Ovary (tissue), 9 donors: ENCODE results near the gene CRYBG2. TPM values are rescaled to one million over a fixed set of nuclear protein-coding genes. Genes with fewer than 3 reads are reported as not detected.

ENCODE experiments used
- DNase-seq, 5 donors: peaks; one replicate each; pipeline ENCODE4 v3.0.0-alpha.2; 2019 to 2020
- H3K27ac ChIP-seq, 2 donors: fragments of 200-600 bp; one replicate each; pipeline versions ENCODE4 v1.5.1 to v1.8.0; 2019 to 2022
- H3K27me3 ChIP-seq: fragments of 200-600 bp; one replicate; pipeline ENCODE4 v1.8.0; 2022
- H3K36me3 ChIP-seq: fragments of 200-600 bp; sonication (generic); one replicate; pipeline ENCODE4 v1.5.1; 2019
- H3K4me1 ChIP-seq: one replicate; pipeline ENCODE4 v1.8.1; 2013; ENCODE audit warnings: mild to moderate bottlenecking, moderate library complexity; ENCODE audit not compliant: insufficient read depth
- H3K4me3 ChIP-seq: fragments of 200-600 bp; sonication (generic); one replicate; pipeline ENCODE4 v1.5.1; 2017
- H3K9me3 ChIP-seq, 2 donors: fragments of 200-600 bp in 1 of 2; sonication (generic) in 1 of 2; one replicate each; pipeline versions ENCODE4 v1.5.1 to v1.8.1; 2013 to 2019; ENCODE audit warnings: mild to moderate bottlenecking in 1 of 2, moderate library complexity in 1 of 2
- CTCF ChIP-seq, 3 donors: fragments of 450-650 bp in 2 of 3; fragments of 200-600 bp in 1 of 3; IDR thresholded peaks; one replicate each; pipeline versions ENCODE4 v1.5.1 to v1.8.0; 2016 to 2022; ENCODE audit warnings: antibody characterized with exemption in 3 of 3, mild to moderate bottlenecking in 1 of 3
- EP300 ChIP-seq: sonication (generic); formaldehyde crosslinking; IDR thresholded peaks from one replicate; pipeline ENCODE4 v1.6.1; 2017; ENCODE audit warnings: antibody characterized with exemption
- POLR2A ChIP-seq: fragments of 450-650 bp; IDR thresholded peaks from one replicate; pipeline ENCODE4 v1.6.1; 2017; ENCODE audit warnings: antibody characterized with exemption, mild to moderate bottlenecking, moderate library complexity
- WGBS, 3 donors: extraction: QIAGEN DNeasy Blood & Tissue Kit in 1 of 3; methylation state at CpG; one replicate each; pipeline versions ENCODE4 v1.1.5 to v1.1.7; 2013 to 2017; 5-methylcytosine and 5-hydroxymethylcytosine counted together
- intact Hi-C, 4 donors: fragments of 100-400 bp; cut with DNase I; formaldehyde crosslinking; loops; one replicate each; pipeline versions ENCODE4 v1.11.0 to v1.15.1; 2022 to 2023
- polyA plus RNA-seq, 2 donors: library from polyadenylated mRNA; stranded (reverse); fragments of 200-250 nt in 1 of 2; fragments of 350-450 nt in 1 of 2; fragmentation: Illumina TruSeq in 1 of 2; extraction: RNeasy Lipid Tissue Mini Kit (QIAGEN cat#74804) in 1 of 2; gene quantifications; one replicate each; pipeline ENCODE4 v1.2.3, GENCODE V29; 2013 to 2014
- total RNA-seq, 7 donors: library from RNA; depleted of rRNA in 2 of 7; stranded (reverse); fragments of >200 nt in 2 of 7; fragmentation: NEBNext Ultra II Directional in 3 of 7; extraction: Animal tissue kit (Norgen Biotek cat#: 25700) in 3 of 7; gene quantifications; one replicate each; pipeline versions ENCODE4 v1.1.0 to v1.2.4, GENCODE V29; 2016 to 2023
- donor health status: DM: no; HTN: no; CAD: no; lungs with moderate emphysema.
- donor health status: DM: no; HTN: no; CAD: no.
- donor health status: Bipolar disorder and iron deficiency.
- donor health status: DM: yes; HTN: yes; CAD: no.
- donor health status: DM: no; HTN: no; CAD: no.
- donor health status: DM: yes; HTN: yes; CAD: no.

Gene CRYBG2
- total and polyA plus RNA-seq, 9 donors = 0.11 to 2.3 (median 0.23) TPM; not detected in 6

GRCh38 chr1:26350343-26350700 lies 3.6 kb downstream of the CRYBG2 start:
- DNase-seq = no peak
- TF ChIP-seq EP300 (no peak), CTCF (IDR thresholded peaks at IDR 0.05) (no peak), POLR2A (no peak)
- intact Hi-C loops = no loop called here
- Histone ChIP-seq H3K27ac (no peak overlapping the region), H3K36me3 (no peaks in the 10 kb centered on the region), H3K4me3 (no peak overlapping the region), H3K27me3 (no peaks in the 10 kb centered on the region), H3K9me3 (no peaks in the 10 kb centered on the region), H3K4me1 (no peaks in the 10 kb centered on the region)
- WGBS, 3 donors = 75 to 79% (median 79%) methylated on average over 2 of the region's 2 CpGs

- H3K4me3 ChIP-seq = no peak overlapping the region
- intact Hi-C loops = no loop called here
- WGBS, 3 donors = 72 to 73% (median 73%) methylated on average over 5 of the region's 5 CpGs
- H3K4me1 ChIP-seq = no peaks in the 10 kb centered on the region
- no peaks in the 10 kb centered on the region for H3K9me3 ChIP-seq
- no peak overlapping the region for H3K27ac ChIP-seq
- H3K36me3 ChIP-seq = no peaks in the 10 kb centered on the region
- DNase-seq = no peak
- TF ChIP-seq EP300 (no peak), POLR2A (no peak)
- no peaks in the 10 kb centered on the region for H3K27me3 ChIP-seq
Observed at GRCh38 chr1:26349877-26350244, 4.1 kb downstream of the CRYBG2 start.

GRCh38 chr1:26349188-26349876 lies 4.6 kb downstream of the CRYBG2 start:
- Histone ChIP-seq H3K9me3 (no peaks in the 10 kb centered on the region), H3K27ac (no peak overlapping the region), H3K4me3 (no peak overlapping the region), H3K27me3 (no peaks in the 10 kb centered on the region), H3K36me3 (no peaks in the 10 kb centered on the region), H3K4me1 (no peaks in the 10 kb centered on the region)
- no peak for DNase-seq
- 75 to 80% (median 77%) methylated on average over 7 of the region's 7 CpGs for WGBS, 3 donors
- TF ChIP-seq POLR2A (no peak), CTCF (IDR thresholded peaks at IDR 0.05) (no peak), EP300 (no peak)
- intact Hi-C loops = no loop called here

- Histone ChIP-seq H3K36me3 (no peaks in the 10 kb centered on the region), H3K4me1 (no peaks in the 10 kb centered on the region), H3K9me3 (no peaks in the 10 kb centered on the region), H3K27me3 (no peaks in the 10 kb centered on the region), H3K4me3 (no peak overlapping the region), H3K27ac (no peak overlapping the region)
- WGBS, 3 donors = 71 to 81% (median 77%) methylated on average over 10 of the region's 10 CpGs
- TF ChIP-seq POLR2A (no peak), EP300 (no peak), CTCF (IDR thresholded peaks at IDR 0.05) (no peak)
- no peak for DNase-seq
- intact Hi-C loops = no loop called here
Observed at GRCh38 chr1:26346274-26347033, 7.5 kb downstream of the CRYBG2 start.

GRCh38 chr1:26345718-26346117 lies 8.2 kb downstream of the CRYBG2 start:
- Histone ChIP-seq H3K4me1 (no peaks in the 10 kb centered on the region), H3K4me3 (no peak overlapping the region), H3K9me3 (no peaks in the 10 kb centered on the region), H3K27ac (no peak overlapping the region), H3K36me3 (no peaks in the 10 kb centered on the region), H3K27me3 (no peaks in the 10 kb centered on the region)
- WGBS, 3 donors = 72 to 100% (median 72%) methylated on average over 1 to 15 of the region's 15 CpGs
- TF ChIP-seq CTCF (IDR thresholded peaks at IDR 0.05) (no peak), EP300 (no peak), POLR2A (no peak)
- no peak for DNase-seq
- intact Hi-C loops = no loop called here
